HG03060 (cell line): ENCODE results near the gene PSPH.
A peak's percentile ranks its signal among the peaks of the same experiment; 100 is the strongest.
"Not testable (repeated sequence)": the region's sequence is repeated elsewhere in the genome, so short reads cannot be mapped to it uniquely, and the experiment has no call there.

Experiments used
- ATAC-seq: cut with Tn5 transposase; IDR thresholded peaks from one replicate; pipeline ENCODE4 v1.9.1; 2021; ENCODE audit warnings: low read depth, moderate number of reproducible peaks; ENCODE audit not compliant: unreplicated experiment

Gene PSPH

GRCh38 chr7:56051339-56052191 is at the start of gene PSPH, which contains the start of gene CCT6A:
TSS of gene PSPH (minus strand) at chr7:56051444. CDS start at chr7:56021212, 30,232 bp downstream.
TSS of gene CCT6A (plus strand) at chr7:56051765. CDS start at chr7:56051849, 84 bp downstream.
- ATAC-seq = peak; percentile 89

DNA sequence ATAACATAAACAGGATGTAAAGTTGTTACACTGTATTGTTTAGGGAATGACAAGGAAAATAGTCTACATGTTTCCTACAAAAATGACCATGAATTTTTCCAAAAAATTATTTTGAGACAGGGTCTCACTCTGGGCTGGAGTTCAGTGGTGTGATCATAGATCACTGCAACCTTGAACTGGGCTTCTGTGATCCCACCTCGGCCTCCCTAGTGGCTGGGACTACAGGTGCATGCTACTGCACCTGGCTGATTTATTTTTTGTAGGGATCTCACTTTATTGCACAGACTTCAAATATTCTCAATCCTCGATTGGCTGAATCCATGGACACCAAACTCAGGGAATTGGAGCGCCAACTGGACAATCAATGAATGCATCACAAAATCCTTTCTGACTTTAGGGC is 48.4 kb upstream of the PSPH start:
- no peak for ATAC-seq

- not testable (repeated sequence) for ATAC-seq
These were observed 47.2 kb upstream of the PSPH start for GRCh38 chr7:56098187-56099008.

DNA sequence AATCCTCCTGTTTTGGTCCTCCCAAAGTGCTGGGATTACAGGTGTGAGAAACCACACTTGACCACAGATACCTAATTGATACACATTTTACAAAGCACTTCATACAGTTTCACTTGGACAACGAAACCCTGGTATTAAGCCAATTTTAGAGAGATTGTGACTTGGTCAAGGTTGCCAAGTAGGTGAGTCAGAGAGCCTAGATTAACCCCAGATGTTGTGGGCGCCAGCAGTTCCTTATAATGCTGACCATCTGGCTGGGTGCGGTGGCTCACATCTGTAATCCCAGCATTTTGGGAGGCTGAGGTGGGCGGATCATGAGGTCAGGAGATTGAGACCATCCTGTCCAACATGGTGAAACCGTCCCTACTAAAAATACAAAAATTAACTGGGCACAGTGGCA is 46.5 kb upstream of the PSPH start:
- ATAC-seq = no peak

DNA sequence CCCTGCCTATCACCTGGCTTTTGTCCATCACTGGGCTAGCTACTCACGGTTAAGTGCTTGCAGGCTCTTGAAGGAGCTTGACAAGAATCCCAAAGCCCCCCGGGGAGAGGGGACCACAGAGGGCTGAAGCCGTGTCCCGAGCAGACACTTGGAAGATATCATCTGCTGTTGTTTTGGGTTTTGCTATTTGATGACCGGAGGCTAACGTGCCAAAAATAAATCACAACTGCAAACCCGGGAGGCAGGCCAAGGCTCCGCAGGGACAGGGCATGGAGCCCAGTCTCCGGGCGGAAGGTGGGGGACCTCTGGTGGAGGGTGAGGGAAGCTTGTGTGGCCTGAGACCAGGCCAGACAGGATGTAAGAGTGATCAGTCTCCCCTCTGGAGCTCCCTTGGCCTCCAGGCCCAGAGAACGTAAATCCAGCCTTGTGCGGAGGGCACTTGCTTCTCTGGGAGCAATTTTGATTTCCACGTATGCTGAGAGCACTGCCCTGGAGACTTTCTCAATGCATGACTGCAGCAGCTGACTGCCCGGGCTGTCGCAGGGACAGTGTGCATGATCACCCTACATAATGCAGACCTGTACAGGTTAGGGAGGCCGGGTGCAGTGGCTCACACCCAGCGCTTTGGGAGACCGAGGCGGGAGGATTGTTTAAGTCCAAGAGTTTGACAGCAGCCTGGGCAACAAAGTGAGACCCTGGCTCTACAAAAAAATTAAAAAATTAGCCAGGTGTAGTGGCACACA is 41.7 kb upstream of the PSPH start, which contains the start of gene PHKG1:
Gene PHKG1 (minus strand): TSS at position 164 of the 743 bp plus-strand sequence. CDS start 4,011 bp downstream, outside the sequence.
- no peak for ATAC-seq

GRCh38 chr7:56092388-56092787 is 41.1 kb upstream of the PSPH start:
- ATAC-seq = not testable (repeated sequence)

DNA sequence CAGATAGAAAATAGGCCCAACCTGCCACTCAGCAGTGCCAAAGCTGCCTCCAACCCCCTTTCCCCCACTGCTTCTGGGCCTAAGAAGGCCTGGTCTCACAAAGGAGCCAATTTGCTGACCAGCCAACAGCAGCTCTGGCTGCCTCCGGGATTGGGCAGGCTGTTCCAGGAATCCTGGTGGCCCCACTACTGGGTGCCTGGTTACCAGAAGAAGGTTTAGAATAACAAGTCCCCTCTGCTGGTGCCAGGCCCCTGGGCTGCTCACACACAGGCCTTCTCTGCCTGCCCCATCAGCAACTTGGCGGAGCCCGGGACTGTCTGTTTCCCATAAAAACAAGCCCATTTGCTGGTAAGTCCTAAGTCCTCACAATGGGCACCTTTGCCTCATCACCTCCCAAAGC is 40.3 kb upstream of the PSPH start:
- ATAC-seq = no peak

DNA sequence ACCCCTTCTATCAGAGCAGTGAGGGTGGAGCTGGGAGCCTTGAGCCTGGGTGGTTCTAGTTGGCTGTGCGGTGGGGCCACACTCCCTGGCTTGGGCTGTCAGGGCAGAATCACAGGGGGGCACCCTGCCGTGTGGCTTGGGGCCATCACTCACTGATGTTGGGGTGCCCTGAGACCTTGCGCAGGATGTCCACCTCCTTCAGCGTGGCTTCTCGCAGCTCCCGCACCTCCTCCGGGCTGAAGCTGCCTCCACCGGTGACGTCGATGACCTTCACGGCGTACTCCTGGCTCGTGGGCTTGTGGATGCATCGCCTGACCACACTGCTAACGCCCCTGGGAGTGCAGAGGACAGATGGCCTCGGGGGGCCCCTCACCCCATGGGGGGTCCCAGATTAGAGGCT is 36.2 kb upstream of the PSPH start:
- ATAC-seq = no peak

DNA sequence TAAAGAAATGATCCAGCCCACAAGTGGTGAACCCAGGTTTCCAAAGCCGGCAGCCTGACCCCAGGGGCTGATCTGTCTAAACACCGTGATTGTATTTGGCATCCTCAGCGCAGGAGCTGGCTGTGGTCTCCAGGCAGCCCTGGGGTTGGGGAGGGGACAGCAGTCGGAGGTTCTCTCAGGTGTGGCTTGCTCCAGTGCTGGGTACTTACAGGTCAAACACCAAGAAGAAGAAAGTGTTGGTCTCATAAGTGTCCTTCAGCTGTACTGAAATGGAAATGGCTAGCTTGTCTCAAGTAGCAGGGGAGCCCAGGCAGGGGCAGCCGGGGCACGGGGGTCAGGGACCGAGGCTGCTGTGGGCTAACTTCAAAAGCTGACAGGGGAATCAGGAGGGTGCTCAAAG is 35.5 kb upstream of the PSPH start:
- ATAC-seq = no peak

- no peak for ATAC-seq
These were observed 32.0 kb upstream of the PSPH start for GRCh38 chr7:56083150-56083785.

DNA sequence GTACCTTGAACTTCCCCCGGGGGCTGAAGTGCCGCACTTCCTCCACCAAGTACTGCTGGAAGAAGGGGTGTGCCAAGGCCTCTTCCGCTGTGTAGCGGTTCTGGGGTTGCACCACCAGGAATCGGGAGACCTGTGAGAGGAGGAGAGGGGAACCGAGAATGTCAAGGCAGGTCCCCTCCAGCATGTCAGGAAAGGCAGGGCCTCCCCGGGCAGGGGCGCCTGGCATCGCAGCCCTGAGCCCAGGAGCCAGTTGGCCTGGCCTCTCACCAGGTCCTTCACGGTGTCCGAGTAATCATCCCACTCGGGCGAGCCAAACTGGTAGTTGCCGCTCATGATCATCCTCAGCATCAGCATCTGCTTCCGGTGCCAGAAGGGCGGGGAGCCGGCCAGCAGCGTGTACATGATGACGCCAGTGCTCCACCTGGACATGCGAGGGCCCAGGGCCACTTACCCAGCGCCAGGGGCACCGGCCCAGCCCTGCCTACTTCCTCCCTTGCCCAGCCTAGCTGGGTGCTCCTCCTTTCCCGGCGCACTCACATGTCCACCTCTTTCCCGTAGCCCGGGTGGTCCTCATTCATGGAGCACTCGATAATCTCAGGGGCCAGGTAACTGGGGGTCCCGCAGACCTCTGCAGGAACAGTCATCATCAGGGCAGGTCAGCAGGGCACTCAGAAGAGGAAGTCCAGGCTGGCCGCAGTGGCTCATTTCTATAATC is 30.5 kb upstream of the PSPH start:
- no peak for ATAC-seq

DNA sequence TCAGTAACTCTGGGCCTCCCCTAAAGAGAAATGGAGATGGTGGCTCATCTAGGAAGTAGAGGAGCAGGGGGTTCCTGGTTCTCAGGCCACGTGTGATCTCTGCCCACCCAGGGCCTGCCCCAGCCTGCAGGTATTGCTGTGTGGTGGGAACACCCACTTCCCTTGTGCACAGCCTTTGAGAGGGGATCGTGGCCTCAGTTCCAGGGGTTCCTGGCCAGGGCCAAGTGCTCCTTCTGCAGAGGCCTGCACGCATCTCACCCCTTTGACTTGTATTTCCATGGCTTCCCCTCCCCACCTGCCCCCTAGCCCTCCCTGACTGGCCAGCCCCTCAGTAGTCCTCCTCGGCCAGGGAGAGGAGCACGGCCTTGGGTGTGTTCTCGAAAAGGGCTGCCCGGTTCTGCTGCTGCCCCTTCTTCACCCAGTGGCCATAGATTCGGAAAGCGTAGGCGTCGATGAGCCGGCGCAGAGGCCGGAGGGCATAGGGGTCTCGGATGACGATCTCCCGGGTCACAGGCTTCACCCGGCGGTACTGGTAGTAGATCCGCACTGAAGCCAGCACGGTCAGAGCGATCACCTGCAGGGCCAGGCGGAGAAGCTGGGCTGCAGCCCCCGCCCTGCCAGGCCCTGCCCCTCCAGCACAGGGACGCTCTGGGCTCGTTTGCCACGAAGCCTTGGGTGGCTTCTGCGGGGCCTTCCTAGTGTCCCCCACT is 29.6 kb upstream of the PSPH start:
- ATAC-seq = not testable (repeated sequence)

DNA sequence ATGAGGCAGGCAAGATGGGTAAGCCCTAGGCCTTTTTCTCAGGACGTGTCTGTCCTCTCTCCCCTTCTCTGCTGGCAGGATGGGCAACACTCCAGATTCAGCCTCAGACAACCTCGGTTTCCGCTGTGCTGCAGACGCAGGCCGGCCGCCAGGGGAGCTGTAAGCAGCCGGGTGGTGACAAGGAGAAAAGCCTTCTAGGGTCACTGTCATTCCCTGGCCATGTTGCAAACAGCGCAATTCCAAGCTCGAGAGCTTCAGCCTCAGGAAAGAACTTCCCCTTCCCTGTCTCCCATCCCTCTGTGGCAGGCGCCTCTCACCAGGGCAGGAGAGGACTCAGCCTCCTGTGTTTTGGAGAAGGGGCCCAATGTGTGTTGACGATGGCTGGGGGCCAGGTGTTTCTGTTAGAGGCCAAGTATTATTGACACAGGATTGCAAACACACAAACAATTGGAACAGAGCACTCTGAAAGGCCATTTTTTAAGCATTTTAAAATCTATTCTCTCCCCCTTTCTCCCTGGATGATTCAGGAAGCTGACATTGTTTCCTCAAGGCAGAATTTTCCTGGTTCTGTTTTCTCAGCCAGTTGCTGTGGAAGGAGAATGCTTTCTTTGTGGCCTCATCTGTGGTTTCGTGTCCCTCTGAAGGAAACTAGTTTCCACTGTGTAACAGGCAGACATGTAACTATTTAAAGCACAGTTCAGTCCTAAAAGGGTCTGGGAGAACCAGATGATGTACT is 28.4 kb upstream of the PSPH start:
- no peak for ATAC-seq

DNA sequence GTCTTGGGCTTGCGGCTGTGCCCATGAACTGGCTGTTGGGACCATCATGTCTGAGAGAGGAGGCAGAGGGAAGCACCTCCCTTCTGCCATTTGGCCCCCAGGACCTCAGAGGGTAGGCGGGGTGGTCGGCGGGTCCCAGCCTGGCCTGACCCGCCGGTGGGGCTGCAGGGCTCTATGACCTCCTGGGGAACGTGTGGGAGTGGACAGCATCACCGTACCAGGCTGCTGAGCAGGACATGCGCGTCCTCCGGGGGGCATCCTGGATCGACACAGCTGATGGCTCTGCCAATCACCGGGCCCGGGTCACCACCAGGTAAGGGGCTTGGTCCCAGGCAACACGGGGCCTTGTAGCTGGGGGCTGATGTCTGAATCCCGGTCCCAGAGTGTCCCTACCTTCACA is 27.0 kb upstream of the PSPH start:
- ATAC-seq = no peak

GRCh38 chr7:56077681-56078080 is 26.4 kb upstream of the PSPH start:
- ATAC-seq = no peak

- peak; percentile 63 for ATAC-seq
These were observed 23.1 kb upstream of the PSPH start for GRCh38 chr7:56074371-56074791.

GRCh38 chr7:56066376-56066775 is 15.1 kb upstream of the PSPH start:
- ATAC-seq = not testable (repeated sequence)
